Activated T-helper 1 cell treated with anti-CD3 and anti-CD28 coated beads, Interleukin-12 subunit alpha, Interleukin-12 subunit beta, Interleukin-2, Interleukin-4 antibody, amounts not matched to agents 30 ng/mL and 10 ng/mL and 1 ng/mL, durations not matched to agents 14 hours and 24 hours and 36 hours (primary cell): ENCODE measurements around the gene HTR1E. TPM values are rescaled to one million over a fixed set of nuclear protein-coding genes. Genes with fewer than 3 reads are reported as not detected.

ENCODE experiments used
- total RNA-seq: library from RNA; stranded (reverse); gene quantifications from 2 replicates; pipeline ENCODE4 v1.2.3, GENCODE V29; 2022

Gene HTR1E
- total RNA-seq, 1 donor from 2014 or later = not detected

Other genes starting within 250 kb of the HTR1E start
- not detected in 2 replicates for gene CGA, start 157.6 kb downstream of the HTR1E start, total RNA-seq
- gene ZNF292, start 218.0 kb downstream of the HTR1E start, total RNA-seq = 50.1 and 51.7 TPM in 2 replicates